HG03575 (cell line): ENCODE measurements around the gene PODN.

Source experiments
- ATAC-seq: cut with Tn5 transposase; IDR thresholded peaks from one replicate; pipeline ENCODE4 v1.9.1; 2021; ENCODE audit not compliant: unreplicated experiment, insufficient number of reproducible peaks, low FRiP score; ENCODE audit errors: extremely low read depth

PODN gene

DNA sequence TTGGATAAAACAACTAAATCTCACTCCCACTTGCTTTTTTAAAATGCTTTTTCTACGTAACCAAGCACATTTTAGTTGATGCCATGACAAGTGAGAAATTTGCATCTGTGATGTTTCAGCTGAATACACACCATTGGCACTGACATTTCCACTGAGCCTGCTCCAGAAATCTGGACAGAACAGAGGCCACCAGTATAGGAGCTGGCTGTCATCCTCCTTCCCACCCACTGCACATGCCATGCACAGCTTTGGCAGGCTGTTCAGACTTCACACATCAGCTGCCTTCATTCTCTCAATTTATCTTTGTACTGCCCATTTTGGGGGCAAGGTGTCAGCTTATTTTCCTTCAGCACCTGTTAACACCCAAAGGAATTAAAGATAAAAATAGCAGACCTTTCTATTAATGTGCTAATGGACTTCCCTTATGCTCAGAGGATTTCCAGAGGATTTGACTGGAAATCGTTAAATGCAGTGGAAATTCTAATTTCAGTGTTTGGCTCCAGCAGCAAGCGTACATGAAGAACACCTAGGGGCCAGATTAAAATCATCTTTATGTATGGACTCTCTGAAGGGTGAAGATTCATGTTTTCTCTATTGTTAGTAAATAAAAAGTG is 12.9 kb upstream of the PODN start:
- no peak for ATAC-seq

- no peak for ATAC-seq
These were observed 12.4 kb upstream of the PODN start for GRCh38 chr1:53049574-53049967.

DNA sequence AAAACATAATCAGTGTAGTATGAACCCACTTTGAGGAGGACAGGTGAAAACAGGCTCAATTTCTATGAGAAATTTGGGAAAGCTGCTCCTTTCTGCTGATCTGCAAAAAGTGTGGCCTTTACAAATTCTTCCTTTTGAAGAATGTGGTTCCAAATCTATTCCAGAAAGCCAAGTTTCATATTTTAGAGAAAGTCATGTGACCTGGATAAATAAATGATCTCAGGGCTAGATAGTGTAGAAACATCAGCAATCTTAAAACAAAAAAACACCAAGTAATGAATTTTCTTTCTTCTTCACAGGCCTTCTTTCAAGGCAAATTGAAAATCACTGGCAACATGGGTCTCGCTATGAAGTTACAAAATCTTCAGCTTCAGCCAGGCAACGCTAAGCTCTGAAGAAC is 11.7 kb upstream of the PODN start:
- no peak for ATAC-seq

DNA sequence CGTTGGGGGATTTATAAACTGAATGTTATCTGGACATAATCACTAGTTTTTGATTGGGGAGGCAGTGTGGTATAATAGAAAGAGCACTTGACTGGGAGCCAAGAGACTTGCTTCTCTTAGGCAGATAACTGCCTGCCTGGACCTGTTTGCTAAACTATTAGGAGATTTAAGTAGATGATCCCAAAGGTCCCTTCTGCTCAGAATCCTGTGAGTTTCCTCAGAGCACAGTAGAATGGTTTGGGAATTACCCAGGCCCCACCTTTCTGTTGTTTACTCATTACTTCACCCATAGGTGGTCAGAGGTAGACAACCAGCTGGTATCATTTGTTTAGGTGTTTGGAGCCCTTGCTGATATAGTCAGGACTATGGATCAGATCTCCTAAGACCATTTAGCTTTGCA is 10.3 kb upstream of the PODN start:
- ATAC-seq = no peak

GRCh38 chr1:53057127-53057526 is 4.9 kb upstream of the PODN start:
- no peak for ATAC-seq

DNA sequence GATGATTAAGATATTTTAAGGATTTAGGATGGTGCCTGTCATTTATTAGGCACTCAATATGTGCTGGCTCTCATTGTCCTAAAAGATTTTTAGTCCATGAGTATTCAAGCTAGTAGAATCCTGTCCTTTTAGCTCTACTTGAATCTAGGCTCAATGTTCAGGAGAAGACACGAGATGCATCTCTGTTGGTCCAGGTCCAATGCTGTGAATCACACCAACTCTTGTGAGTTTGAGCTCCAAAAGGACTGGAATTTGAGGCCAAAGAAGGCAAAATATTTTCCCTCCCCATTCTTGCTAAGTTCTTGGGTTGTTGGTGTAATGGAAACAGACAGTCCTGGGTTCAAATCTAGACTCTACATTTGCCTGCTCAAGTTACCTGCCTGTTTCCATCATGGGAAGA is 1.4 kb upstream of the PODN start:
- ATAC-seq = no peak

- no peak for ATAC-seq
These were observed 722 bp upstream of the PODN start for GRCh38 chr1:53061123-53061858.

DNA sequence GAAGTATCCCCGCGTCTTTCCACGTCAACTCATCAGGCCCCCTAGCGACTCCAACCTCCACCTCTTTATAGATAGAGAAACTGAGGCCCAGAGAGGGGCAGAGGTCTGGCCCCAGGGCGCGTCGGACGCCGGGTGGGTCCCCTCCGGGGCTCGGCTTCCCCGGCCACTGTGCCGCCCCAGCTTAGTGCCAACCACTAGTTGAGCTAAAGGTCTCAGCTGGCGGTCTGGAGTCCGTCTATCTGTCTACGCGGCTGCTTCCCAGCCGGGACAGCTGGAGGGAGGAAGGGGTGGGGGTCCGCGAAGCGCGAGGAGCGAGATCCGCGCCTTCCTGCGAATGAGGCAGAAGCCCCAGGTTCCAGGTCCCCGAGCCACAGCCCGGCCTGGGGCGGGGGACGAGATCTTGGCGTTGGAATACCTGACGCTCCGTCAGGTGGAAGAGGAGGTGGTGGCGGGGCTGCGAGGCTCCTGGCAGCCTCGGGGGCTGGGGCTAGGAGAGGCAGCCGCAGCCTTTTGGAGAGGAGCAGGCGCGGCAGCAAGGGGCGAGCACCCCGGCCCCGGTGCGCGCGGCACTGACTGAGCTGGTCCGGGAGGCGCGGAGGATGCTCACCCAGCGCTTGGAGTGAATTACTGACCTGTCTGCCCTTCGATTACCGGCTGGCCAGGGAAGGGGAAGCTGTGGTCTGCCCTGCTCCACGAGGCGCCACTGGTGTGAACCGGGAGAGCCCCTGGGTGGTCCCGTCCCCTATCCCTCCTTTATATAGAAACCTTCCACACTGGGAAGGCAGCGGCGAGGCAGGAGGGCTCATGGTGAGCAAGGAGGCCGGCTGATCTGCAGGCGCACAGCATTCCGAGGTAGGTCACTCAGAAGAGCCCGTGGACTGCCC is 937 bp downstream of the PODN start:
- no peak for ATAC-seq

GRCh38 chr1:53063744-53064515 is 1.9 kb downstream of the PODN start:
- no peak for ATAC-seq

DNA sequence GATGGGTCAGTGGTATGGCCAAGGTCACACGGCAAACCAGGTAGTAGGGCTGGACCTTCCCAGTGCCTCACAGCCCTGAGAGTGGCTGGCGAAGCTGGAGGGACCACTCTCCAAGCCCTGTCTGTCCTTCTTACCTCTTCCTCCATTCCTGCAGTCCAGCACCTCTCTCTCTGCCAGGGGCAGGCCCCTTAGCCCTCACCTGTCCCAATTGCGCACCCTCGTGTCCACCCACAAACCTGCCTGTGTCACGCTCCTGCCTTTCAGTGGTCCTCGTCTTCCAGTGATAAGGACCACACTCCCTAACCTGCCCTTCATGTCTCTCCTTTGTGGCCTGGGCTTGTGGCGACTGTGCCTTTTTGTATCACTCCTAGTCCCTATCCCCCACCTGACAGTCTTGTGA is 3.4 kb downstream of the PODN start:
- ATAC-seq = no peak

DNA sequence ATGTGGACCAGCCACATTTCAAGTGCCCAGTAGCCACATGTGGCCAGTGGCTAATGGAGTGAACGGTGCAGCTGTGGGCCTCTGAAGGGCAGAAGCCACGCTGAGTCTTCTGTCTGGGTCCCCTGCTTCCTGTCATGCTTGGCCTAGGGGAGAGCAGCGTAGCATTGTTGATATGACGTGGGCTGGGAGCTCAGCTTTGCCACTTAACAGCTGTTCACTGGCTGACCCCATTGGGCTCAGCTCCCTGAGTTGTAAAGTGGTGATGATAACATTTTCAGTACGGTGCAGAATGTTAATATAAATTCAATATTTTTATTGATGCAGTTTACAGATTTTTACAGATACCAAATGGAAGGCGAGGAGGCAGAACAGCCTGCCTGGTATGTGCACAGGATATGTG is 4.5 kb downstream of the PODN start:
- ATAC-seq = no peak

DNA sequence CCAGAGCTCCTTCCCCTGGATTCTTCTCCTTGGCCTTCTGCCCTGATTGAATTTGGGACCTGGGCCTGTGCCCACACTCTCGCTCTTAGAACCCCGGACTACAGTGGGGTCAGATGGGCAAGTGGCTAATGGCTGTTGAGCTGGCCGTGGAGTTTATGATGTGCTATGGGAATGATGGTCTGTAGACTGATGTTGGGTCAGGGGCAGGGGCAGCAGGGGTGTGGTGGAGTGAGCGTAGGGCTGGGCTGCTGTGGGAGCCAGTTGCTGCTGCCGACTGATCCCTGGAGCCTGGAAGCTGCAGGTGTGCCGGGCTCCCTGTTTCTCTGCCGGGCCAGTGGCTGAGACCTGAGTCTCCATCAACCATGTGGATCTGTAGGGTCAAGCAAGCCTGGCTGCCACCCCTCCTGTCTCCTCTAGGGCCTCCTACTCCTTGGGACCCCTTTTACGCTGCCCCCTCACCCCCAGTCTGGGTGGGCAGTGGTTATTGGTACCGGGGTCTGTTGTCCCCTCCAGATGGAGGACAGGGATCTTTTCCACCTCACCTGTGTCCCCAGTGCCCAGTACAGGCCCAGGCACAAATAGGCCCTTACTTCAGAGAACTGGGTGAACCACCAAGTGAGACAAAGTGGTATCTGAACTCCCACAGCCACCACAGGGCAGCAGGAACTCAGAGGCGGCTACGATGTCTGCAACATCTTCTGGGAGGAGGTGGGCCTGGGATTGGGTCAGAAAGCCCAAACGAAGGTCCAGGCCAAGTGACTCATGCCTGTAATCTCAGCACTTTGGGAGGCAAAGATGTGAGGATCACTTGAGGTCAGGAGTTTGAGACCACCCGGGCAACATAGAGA is 5.1 kb downstream of the PODN start:
- no peak for ATAC-seq

DNA sequence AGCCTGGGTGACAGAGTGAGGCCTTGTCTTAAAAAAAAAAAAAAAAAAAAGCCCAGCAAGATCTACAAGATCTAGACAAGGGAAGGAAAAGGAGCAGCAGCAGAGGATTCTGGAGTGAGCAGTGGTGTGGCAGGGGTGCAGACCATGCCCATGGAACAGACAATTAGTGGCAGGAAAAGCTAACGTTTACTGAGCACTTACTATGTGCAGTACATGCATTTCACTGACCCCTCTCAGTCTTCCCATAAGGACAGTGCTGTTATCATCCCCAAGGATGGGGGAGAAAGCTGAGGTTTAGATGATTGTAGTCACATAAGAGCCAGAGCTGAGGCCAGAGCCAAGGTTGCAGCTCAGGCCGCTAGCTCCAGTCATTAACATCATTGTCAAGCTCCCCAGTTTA is 5.9 kb downstream of the PODN start:
- no peak for ATAC-seq

GRCh38 chr1:53068314-53069099 is 6.5 kb downstream of the PODN start:
- no peak for ATAC-seq

DNA sequence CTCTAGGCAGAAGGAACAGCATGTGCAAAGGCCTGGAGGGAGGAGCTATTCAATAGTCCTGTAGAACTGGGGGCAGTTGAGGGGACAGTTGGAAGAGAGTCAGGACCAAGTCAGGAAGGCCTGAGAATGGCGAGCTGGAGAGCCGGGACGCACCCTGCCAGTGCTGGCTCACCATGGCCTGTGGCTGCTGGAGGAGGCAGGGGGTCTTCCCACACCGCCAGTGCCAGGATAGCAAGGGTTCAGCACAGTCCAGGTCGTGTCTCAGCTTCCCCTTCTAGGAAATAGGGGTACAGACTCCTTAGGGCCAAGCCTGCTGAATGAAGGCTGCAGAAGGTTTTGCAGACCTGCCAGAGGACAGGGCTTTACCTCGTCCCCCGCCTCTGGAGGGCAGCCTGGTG is 7.3 kb downstream of the PODN start:
- no peak for ATAC-seq

DNA sequence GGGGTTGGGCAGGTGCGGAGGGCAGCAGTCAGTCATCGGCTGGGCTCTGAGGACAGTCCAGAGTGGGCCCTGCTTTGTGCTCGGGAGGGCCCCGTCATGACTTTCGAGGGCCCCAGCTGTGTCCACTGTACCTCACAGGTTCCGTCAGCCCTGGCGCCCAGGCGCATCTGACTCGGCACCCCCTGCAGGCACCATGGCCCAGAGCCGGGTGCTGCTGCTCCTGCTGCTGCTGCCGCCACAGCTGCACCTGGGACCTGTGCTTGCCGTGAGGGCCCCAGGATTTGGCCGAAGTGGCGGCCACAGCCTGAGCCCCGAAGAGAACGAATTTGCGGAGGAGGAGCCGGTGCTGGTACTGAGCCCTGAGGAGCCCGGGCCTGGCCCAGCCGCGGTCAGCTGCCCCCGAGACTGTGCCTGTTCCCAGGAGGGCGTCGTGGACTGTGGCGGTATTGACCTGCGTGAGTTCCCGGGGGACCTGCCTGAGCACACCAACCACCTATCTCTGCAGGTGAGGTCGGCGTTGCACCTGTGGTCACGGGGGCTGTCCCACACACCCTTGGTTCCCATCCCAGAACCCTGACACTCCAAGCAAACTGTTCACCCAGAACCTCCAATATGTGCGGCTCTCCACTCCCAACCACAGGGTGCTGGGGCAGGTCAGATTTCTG is 7.8 kb downstream of the PODN start:
- ATAC-seq = no peak

DNA sequence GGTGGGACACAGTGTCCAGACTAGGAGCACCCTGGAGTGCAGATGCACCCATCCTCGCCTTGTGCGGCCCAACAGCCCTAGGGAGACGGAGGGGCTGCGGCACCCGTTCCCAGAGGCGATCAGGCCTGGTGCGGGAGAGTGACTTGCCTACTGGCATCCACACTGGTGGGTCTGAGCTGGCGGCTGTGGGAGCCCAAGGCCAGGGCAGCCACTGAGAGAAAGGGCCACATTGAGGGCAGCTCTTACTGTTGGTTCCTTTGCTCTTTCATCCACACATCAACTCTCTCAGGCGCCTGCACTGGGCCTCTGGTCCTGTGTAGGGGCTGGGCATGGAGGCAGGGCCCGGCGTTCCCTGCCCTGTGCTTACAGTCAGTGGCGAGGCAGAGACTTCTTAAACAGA is 8.6 kb downstream of the PODN start:
- ATAC-seq = no peak
